ENCODE data around the gene TRIM56. TPM values are rescaled to one million over a fixed set of nuclear protein-coding genes. Genes with fewer than 3 reads are reported as not detected.

The TRIM56 gene
- total and polyA plus RNA-seq, 9 of the 15 experiments (the other 6 are each of a cell fraction or from before 2014, with no cell fraction given) = 2.0 to 29.7 (median 11.6) TPM

DNA sequence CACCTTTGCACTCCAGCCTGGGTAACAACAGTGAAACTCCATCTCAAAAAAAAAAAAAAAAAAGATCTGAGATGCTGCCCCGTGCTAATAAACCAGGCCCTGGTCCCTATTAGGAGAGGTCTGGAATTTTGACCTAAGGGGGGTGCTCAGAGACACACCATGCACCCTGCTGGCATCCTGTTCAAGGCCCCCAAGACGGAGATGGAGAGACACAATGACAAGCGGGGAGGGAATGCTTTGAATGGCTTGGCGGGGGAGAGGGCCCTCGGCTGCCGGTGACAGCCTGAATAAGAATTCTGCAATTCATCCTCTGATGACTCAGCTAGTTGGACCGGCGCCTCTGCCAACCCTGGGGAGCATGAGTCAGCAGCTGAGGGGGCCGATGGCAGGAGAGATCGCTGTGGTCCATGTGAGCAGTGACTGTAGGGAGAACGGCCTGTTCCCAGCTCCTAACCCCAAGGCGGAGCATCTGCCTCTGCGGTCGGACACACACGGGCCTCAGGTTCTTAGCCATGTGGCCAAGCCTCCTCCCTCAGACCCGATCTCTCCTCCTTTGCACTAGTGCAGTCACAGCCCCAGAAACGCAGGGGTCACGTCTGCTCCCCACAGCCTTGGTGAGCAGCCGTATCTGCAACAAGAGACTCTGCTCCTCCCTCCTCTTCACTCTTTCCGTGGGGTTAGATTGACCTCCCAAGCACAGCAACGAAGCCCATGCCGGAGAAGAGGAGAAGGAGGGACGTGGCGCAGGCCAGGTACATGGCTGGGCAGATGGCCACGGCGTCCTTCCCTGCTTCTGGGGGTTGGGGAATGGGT is 14.9 kb downstream of the TRIM56 start (continued):
- TF ChIP-seq, protein P1, sequence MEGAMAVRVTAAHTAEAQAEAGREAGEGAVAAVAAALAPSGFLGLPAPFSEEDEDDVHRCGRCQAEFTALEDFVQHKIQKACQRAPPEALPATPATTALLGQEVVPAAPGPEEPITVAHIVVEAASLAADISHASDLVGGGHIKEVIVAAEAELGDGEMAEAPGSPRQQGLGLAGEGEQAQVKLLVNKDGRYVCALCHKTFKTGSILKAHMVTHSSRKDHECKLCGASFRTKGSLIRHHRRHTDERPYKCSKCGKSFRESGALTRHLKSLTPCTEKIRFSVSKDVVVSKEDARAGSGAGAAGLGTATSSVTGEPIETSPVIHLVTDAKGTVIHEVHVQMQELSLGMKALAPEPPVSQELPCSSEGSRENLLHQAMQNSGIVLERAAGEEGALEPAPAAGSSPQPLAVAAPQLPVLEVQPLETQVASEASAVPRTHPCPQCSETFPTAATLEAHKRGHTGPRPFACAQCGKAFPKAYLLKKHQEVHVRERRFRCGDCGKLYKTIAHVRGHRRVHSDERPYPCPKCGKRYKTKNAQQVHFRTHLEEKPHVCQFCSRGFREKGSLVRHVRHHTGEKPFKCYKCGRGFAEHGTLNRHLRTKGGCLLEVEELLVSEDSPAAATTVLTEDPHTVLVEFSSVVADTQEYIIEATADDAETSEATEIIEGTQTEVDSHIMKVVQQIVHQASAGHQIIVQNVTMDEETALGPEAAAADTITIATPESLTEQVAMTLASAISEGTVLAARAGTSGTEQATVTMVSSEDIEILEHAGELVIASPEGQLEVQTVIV (CRISPR knock-in tag; IDR thresholded peaks at IDR 0.05; ENCODE audit: borderline replicate concordance) = no peak
- TF ChIP-seq TAF1 (IDR thresholded peaks at IDR 0.05; ENCODE audit: control insufficient read depth, extremely low read depth, insufficient read depth, low read length, severe bottlenecking) (peak; percentile 47), BRCA1 (IDR thresholded peaks at IDR 0.05) (no peak), BRCA1 (CRISPR knock-in tag; IDR thresholded peaks at IDR 0.05) (no peak), THRAP3 (IDR thresholded peaks at IDR 0.05; ENCODE audit: borderline replicate concordance) (0 out of 2 replicates have a peak, but pooled peaks have one; percentile 27), SRSF3 (IDR thresholded peaks at IDR 0.05; ENCODE audit: insufficient read depth, low read length) (no peak), ARID2 (IDR thresholded peaks at IDR 0.05) (no peak), TBP (optimal IDR thresholded peaks at IDR 0.05; ENCODE audit: low read depth, low read length) (peak; percentile 74), ETV6 (IDR thresholded peaks at IDR 0.05; ENCODE audit: borderline replicate concordance in 1 of 2, low read depth in 2 of 2, low read length in 1 of 2) (peak in 1 of 2 experiments; percentile 63; a peak in 1 of 4 replicates), ETV6 (CRISPR knock-in tag; IDR thresholded peaks at IDR 0.05; ENCODE audit: borderline replicate concordance) (no peak)
- TF ChIP-seq, protein P2, sequence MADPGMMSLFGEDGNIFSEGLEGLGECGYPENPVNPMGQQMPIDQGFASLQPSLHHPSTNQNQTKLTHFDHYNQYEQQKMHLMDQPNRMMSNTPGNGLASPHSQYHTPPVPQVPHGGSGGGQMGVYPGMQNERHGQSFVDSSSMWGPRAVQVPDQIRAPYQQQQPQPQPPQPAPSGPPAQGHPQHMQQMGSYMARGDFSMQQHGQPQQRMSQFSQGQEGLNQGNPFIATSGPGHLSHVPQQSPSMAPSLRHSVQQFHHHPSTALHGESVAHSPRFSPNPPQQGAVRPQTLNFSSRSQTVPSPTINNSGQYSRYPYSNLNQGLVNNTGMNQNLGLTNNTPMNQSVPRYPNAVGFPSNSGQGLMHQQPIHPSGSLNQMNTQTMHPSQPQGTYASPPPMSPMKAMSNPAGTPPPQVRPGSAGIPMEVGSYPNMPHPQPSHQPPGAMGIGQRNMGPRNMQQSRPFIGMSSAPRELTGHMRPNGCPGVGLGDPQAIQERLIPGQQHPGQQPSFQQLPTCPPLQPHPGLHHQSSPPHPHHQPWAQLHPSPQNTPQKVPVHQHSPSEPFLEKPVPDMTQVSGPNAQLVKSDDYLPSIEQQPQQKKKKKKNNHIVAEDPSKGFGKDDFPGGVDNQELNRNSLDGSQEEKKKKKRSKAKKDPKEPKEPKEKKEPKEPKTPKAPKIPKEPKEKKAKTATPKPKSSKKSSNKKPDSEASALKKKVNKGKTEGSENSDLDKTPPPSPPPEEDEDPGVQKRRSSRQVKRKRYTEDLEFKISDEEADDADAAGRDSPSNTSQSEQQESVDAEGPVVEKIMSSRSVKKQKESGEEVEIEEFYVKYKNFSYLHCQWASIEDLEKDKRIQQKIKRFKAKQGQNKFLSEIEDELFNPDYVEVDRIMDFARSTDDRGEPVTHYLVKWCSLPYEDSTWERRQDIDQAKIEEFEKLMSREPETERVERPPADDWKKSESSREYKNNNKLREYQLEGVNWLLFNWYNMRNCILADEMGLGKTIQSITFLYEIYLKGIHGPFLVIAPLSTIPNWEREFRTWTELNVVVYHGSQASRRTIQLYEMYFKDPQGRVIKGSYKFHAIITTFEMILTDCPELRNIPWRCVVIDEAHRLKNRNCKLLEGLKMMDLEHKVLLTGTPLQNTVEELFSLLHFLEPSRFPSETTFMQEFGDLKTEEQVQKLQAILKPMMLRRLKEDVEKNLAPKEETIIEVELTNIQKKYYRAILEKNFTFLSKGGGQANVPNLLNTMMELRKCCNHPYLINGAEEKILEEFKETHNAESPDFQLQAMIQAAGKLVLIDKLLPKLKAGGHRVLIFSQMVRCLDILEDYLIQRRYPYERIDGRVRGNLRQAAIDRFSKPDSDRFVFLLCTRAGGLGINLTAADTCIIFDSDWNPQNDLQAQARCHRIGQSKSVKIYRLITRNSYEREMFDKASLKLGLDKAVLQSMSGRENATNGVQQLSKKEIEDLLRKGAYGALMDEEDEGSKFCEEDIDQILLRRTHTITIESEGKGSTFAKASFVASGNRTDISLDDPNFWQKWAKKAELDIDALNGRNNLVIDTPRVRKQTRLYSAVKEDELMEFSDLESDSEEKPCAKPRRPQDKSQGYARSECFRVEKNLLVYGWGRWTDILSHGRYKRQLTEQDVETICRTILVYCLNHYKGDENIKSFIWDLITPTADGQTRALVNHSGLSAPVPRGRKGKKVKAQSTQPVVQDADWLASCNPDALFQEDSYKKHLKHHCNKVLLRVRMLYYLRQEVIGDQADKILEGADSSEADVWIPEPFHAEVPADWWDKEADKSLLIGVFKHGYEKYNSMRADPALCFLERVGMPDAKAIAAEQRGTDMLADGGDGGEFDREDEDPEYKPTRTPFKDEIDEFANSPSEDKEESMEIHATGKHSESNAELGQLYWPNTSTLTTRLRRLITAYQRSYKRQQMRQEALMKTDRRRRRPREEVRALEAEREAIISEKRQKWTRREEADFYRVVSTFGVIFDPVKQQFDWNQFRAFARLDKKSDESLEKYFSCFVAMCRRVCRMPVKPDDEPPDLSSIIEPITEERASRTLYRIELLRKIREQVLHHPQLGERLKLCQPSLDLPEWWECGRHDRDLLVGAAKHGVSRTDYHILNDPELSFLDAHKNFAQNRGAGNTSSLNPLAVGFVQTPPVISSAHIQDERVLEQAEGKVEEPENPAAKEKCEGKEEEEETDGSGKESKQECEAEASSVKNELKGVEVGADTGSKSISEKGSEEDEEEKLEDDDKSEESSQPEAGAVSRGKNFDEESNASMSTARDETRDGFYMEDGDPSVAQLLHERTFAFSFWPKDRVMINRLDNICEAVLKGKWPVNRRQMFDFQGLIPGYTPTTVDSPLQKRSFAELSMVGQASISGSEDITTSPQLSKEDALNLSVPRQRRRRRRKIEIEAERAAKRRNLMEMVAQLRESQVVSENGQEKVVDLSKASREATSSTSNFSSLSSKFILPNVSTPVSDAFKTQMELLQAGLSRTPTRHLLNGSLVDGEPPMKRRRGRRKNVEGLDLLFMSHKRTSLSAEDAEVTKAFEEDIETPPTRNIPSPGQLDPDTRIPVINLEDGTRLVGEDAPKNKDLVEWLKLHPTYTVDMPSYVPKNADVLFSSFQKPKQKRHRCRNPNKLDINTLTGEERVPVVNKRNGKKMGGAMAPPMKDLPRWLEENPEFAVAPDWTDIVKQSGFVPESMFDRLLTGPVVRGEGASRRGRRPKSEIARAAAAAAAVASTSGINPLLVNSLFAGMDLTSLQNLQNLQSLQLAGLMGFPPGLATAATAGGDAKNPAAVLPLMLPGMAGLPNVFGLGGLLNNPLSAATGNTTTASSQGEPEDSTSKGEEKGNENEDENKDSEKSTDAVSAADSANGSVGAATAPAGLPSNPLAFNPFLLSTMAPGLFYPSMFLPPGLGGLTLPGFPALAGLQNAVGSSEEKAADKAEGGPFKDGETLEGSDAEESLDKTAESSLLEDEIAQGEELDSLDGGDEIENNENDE (IDR thresholded peaks at IDR 0.05; ENCODE audit: low read depth, low read length) = no peak
- TF ChIP-seq, protein P3, sequence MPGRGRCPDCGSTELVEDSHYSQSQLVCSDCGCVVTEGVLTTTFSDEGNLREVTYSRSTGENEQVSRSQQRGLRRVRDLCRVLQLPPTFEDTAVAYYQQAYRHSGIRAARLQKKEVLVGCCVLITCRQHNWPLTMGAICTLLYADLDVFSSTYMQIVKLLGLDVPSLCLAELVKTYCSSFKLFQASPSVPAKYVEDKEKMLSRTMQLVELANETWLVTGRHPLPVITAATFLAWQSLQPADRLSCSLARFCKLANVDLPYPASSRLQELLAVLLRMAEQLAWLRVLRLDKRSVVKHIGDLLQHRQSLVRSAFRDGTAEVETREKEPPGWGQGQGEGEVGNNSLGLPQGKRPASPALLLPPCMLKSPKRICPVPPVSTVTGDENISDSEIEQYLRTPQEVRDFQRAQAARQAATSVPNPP (IDR thresholded peaks at IDR 0.05; ENCODE audit: borderline replicate concordance, insufficient read depth, insufficient read length) = no peak

Data from K562 (cell line).